BJ (cell line): ENCODE data around the gene DEDD2. TPM values are rescaled to one million over a fixed set of nuclear protein-coding genes. Genes with fewer than 3 reads are reported as not detected.
A peak's percentile ranks its signal among the peaks of the same experiment; 100 is the strongest.

ENCODE experiments used
- CTCF ChIA-PET: fragments of 350-600 bp; formaldehyde crosslinking; extraction: SDS; loops from one replicate; lab custom pipeline; 2021; ENCODE audit warnings: antibody characterized with exemption, inconsistent platforms; lab: Yijun Ruan, JAX
- POLR2A ChIA-PET: fragments of 300-600 bp; sonication (Branson Sonifier 250); formaldehyde crosslinking; extraction: SDS; loops from one replicate; lab custom pipeline; 2021; ENCODE audit warnings: antibody characterized with exemption; lab: Charles Lee
- DNase-seq: peaks from one replicate; pipeline ENCODE4 v3.0.0-alpha.2; 2011; ENCODE audit warnings: low read depth
- H3K27me3 ChIP-seq: 2 replicates; pipeline ENCODE4 v1.6.0; 2011; ENCODE audit warnings: low read length; ENCODE audit not compliant: control insufficient read depth, insufficient read depth
- H3K36me3 ChIP-seq: 2 replicates; pipeline ENCODE4 v1.5.1; 2011; ENCODE audit warnings: low read length; ENCODE audit not compliant: control insufficient read depth, insufficient read depth
- H3K4me3 ChIP-seq: 2 replicates; pipeline ENCODE4 v1.5.1; 2011; ENCODE audit warnings: low read depth, mild to moderate bottlenecking, control low read depth, low read length
- CTCF ChIP-seq: IDR thresholded peaks from 2 replicates; pipeline ENCODE4 v1.5.1; 2011; ENCODE audit warnings: low read depth, mild to moderate bottlenecking, control low read depth, inconsistent platforms, low read length, moderate library complexity; ENCODE audit not compliant: insufficient read depth
- polyA plus RNA-seq: library from polyadenylated mRNA; depleted of rRNA; stranded (reverse); fragments of >200 nt; gene quantifications from 2 replicates; pipeline ENCODE4 v1.2.3, GENCODE V29; 2011

The DEDD2 gene
- polyA plus RNA-seq, 1 experiment = 30.4 TPM

GRCh38 chr19:42242512-42243409 is 25.3 kb upstream of the DEDD2 start, which contains the start of gene GSK3A:
Gene GSK3A (minus strand): TSS chr19:42242602. CDS start chr19:42242465, 137 bp downstream.
- Histone ChIP-seq H3K27me3 (no peaks in the 10 kb centered on the region), H3K4me3 (peak within 1 kb of the TSS; percentile 73), H3K36me3 (peaks cover 9% of the 10 kb centered on the region)
- no peak for TF ChIP-seq CTCF
- ChIA-PET CTCF (interaction anchor here (0.6 to 6.2 kb wide), 14 partner anchors 8 to 161 kb away, joined by 3 to 135 read pairs (median 7); partner anchors contain the start of genes PAFAH1B3 and PRR19), POLR2A (interaction anchor here (0.5 to 1.0 kb wide), 9 partner anchors 8 to 1761 kb away, joined by 3 to 8 read pairs (median 3); no protein-coding TSS in a partner anchor)
- peak; percentile 98 for DNase-seq

- DNase-seq = no peak
- Histone ChIP-seq H3K4me3 (peak overlapping the region; percentile 73), H3K36me3 (peaks cover 9% of the 10 kb centered on the region), H3K27me3 (no peaks in the 10 kb centered on the region)
- ChIA-PET POLR2A (interaction anchor here (0.7 to 1.0 kb wide), 3 partner anchors 28 to 308 kb away, joined by 3 read pairs; no protein-coding TSS in a partner anchor), CTCF (interaction anchor here (0.7 to 6.2 kb wide), 9 partner anchors 10 to 134 kb away, joined by 3 to 135 read pairs (median 4); partner anchors contain the start of genes PAFAH1B3 and PRR19)
- TF ChIP-seq CTCF = no peak
These were observed 24.6 kb upstream of the DEDD2 start for GRCh38 chr19:42242069-42242511.

- Histone ChIP-seq H3K36me3 (peaks cover 12% of the 10 kb centered on the region), H3K4me3 (peak overlapping the region; percentile 73), H3K27me3 (no peaks in the 10 kb centered on the region)
- ChIA-PET CTCF (interaction anchor here (1.1 to 4.1 kb wide), 3 partner anchors 11 to 133 kb away, joined by 4 to 15 read pairs (median 13); no protein-coding TSS in a partner anchor), POLR2A (no interaction called here)
- no peak for DNase-seq
- no peak for TF ChIP-seq CTCF
These were observed 23.8 kb upstream of the DEDD2 start for GRCh38 chr19:42241279-42241678.

GRCh38 chr19:42239544-42240220 is 22.2 kb upstream of the DEDD2 start:
- ChIA-PET POLR2A (interaction anchor here (0.7 kb wide), 1 partner anchor 18 kb away, joined by 8 read pairs; no protein-coding TSS in a partner anchor), CTCF (interaction anchor here (0.6 to 4.1 kb wide), 7 partner anchors 9 to 131 kb away, joined by 3 to 15 read pairs (median 4); no protein-coding TSS in a partner anchor)
- Histone ChIP-seq H3K4me3 (no peak overlapping the region), H3K27me3 (no peaks in the 10 kb centered on the region), H3K36me3 (peaks cover 23% of the 10 kb centered on the region)
- no peak for TF ChIP-seq CTCF
- DNase-seq = no peak
